Measurements from ENCODE around the gene GPR12.

The GPR12 gene

GRCh38 chr13:26716984-26717383 is 43.6 kb downstream of the GPR12 start:
- Histone ChIP-seq H3K4me2 (ENCODE audit: low read length) (no peak overlapping the region), H3K4ac (ENCODE audit: low read depth, low read length) (no peak overlapping the region), H3K9ac (ENCODE audit: low read length) (no peak overlapping the region), H2BK120ac (ENCODE audit: low read depth, low read length) (no peak overlapping the region), H3K27ac (ENCODE audit: low read depth, low read length) (no peak overlapping the region), H3K56ac (ENCODE audit: low read length) (no peak overlapping the region), H4K8ac (ENCODE audit: low read depth, low read length) (no peak overlapping the region), H2AK5ac (ENCODE audit: low read length) (no peak overlapping the region), H3K27me3 (ENCODE audit: insufficient read depth, low read length, poor library complexity) (no peaks in the 10 kb centered on the region), H3K4me3 (ENCODE audit: low read length) (no peak overlapping the region), H3K79me2 (ENCODE audit: control insufficient read depth, insufficient read depth, low read length) (no peaks in the 10 kb centered on the region), H3K36me3 (ENCODE audit: control insufficient read depth, insufficient read depth, low read length) (no peaks in the 10 kb centered on the region), H3K4me1 (ENCODE audit: control insufficient read depth, low read depth, low read length) (no peaks in the 10 kb centered on the region), H3K23ac (ENCODE audit: low read length) (no peak overlapping the region), H4K5ac (ENCODE audit: low read length) (no peak overlapping the region), H3K79me1 (ENCODE audit: low read length) (no peaks in the 10 kb centered on the region), H2BK15ac (replicated peaks; ENCODE audit: low read depth) (no peak overlapping the region), H3K18ac (ENCODE audit: low read length) (no peak overlapping the region), H2BK5ac (ENCODE audit: low read length) (no peak overlapping the region)
- DNase-seq, result no peak
- no CpG with 5 or more reads among the region's 3 CpGs for WGBS (ENCODE audit: extremely low coverage, insufficient coverage, low lambda C conversion rate)

GRCh38 chr13:26713341-26713740 is 47.2 kb downstream of the GPR12 start:
- no peak for DNase-seq
- H3K4me2 ChIP-seq (ENCODE audit: low read length), result no peak overlapping the region
- no peaks in the 10 kb centered on the region for H3K79me2 ChIP-seq (ENCODE audit: control insufficient read depth, insufficient read depth, low read length)
- no peak overlapping the region for H3K56ac ChIP-seq (ENCODE audit: low read length)
- WGBS (ENCODE audit: extremely low coverage, insufficient coverage, low lambda C conversion rate), result no CpG with 5 or more reads among the region's 1 CpG
- no peak overlapping the region for H2BK15ac ChIP-seq (replicated peaks; ENCODE audit: low read depth)
- H4K8ac ChIP-seq (ENCODE audit: low read depth, low read length), result no peak overlapping the region
- H3K4ac ChIP-seq (ENCODE audit: low read depth, low read length), result no peak overlapping the region
- no peak overlapping the region for H3K23ac ChIP-seq (ENCODE audit: low read length)
- H3K27ac ChIP-seq (ENCODE audit: low read depth, low read length), result no peak overlapping the region
- no peaks in the 10 kb centered on the region for H3K36me3 ChIP-seq (ENCODE audit: control insufficient read depth, insufficient read depth, low read length)
- H3K4me1 ChIP-seq (ENCODE audit: control insufficient read depth, low read depth, low read length), result no peaks in the 10 kb centered on the region
- H2BK5ac ChIP-seq (ENCODE audit: low read length), result no peak overlapping the region
- no peak overlapping the region for H2AK5ac ChIP-seq (ENCODE audit: low read length)
- H3K4me3 ChIP-seq (ENCODE audit: low read length), result no peak overlapping the region
- H4K5ac ChIP-seq (ENCODE audit: low read length), result no peak overlapping the region
- H3K18ac ChIP-seq (ENCODE audit: low read length), result no peak overlapping the region
- H3K27me3 ChIP-seq (ENCODE audit: insufficient read depth, low read length, poor library complexity), result no peaks in the 10 kb centered on the region
- no peak overlapping the region for H2BK120ac ChIP-seq (ENCODE audit: low read depth, low read length)
- H3K79me1 ChIP-seq (ENCODE audit: low read length), result no peaks in the 10 kb centered on the region
- no peak overlapping the region for H3K9ac ChIP-seq (ENCODE audit: low read length)

- Histone ChIP-seq H2BK15ac (replicated peaks; ENCODE audit: low read depth) (no peak overlapping the region), H3K79me1 (ENCODE audit: low read length) (no peaks in the 10 kb centered on the region), H3K36me3 (ENCODE audit: control insufficient read depth, insufficient read depth, low read length) (no peaks in the 10 kb centered on the region), H3K9ac (ENCODE audit: low read length) (no peak overlapping the region), H3K27me3 (ENCODE audit: insufficient read depth, low read length, poor library complexity) (no peaks in the 10 kb centered on the region), H2AK5ac (ENCODE audit: low read length) (no peak overlapping the region), H3K4me3 (ENCODE audit: low read length) (no peak overlapping the region), H3K23ac (ENCODE audit: low read length) (no peak overlapping the region), H2BK120ac (ENCODE audit: low read depth, low read length) (no peak overlapping the region), H3K4me2 (ENCODE audit: low read length) (no peak overlapping the region), H3K18ac (ENCODE audit: low read length) (no peak overlapping the region), H3K27ac (ENCODE audit: low read depth, low read length) (no peak overlapping the region), H4K8ac (ENCODE audit: low read depth, low read length) (no peak overlapping the region), H2BK5ac (ENCODE audit: low read length) (no peak overlapping the region), H4K5ac (ENCODE audit: low read length) (no peak overlapping the region), H3K79me2 (ENCODE audit: control insufficient read depth, insufficient read depth, low read length) (no peaks in the 10 kb centered on the region), H3K56ac (ENCODE audit: low read length) (no peak overlapping the region), H3K4me1 (ENCODE audit: control insufficient read depth, low read depth, low read length) (no peaks in the 10 kb centered on the region), H3K4ac (ENCODE audit: low read depth, low read length) (no peak overlapping the region)
- DNase-seq, result no peak
- WGBS (ENCODE audit: extremely low coverage, insufficient coverage, low lambda C conversion rate), result no CpG with 5 or more reads among the region's 4 CpGs
Measured at GRCh38 chr13:26711211-26711610, 49.4 kb downstream of the GPR12 start.

GRCh38 chr13:26710166-26710565 is 50.4 kb downstream of the GPR12 start:
- H3K4me1 ChIP-seq (ENCODE audit: control insufficient read depth, low read depth, low read length), result no peaks in the 10 kb centered on the region
- peak; percentile 24 for DNase-seq

GRCh38 chr13:26709461-26709860 is 51.1 kb downstream of the GPR12 start:
- no peak overlapping the region for H3K4me3 ChIP-seq (ENCODE audit: low read length)
- no peak overlapping the region for H2AK5ac ChIP-seq (ENCODE audit: low read length)
- no peak overlapping the region for H3K23ac ChIP-seq (ENCODE audit: low read length)
- no peak overlapping the region for H3K9ac ChIP-seq (ENCODE audit: low read length)
- H3K18ac ChIP-seq (ENCODE audit: low read length), result no peak overlapping the region
- no peaks in the 10 kb centered on the region for H3K4me1 ChIP-seq (ENCODE audit: control insufficient read depth, low read depth, low read length)
- H3K27me3 ChIP-seq (ENCODE audit: insufficient read depth, low read length, poor library complexity), result no peaks in the 10 kb centered on the region
- no peak overlapping the region for H3K4ac ChIP-seq (ENCODE audit: low read depth, low read length)
- H3K27ac ChIP-seq (ENCODE audit: low read depth, low read length), result no peak overlapping the region
- H2BK120ac ChIP-seq (ENCODE audit: low read depth, low read length), result no peak overlapping the region
- H3K79me1 ChIP-seq (ENCODE audit: low read length), result no peaks in the 10 kb centered on the region
- WGBS (ENCODE audit: extremely low coverage, insufficient coverage, low lambda C conversion rate), result no CpG with 5 or more reads among the region's 7 CpGs
- H3K36me3 ChIP-seq (ENCODE audit: control insufficient read depth, insufficient read depth, low read length), result no peaks in the 10 kb centered on the region
- H3K79me2 ChIP-seq (ENCODE audit: control insufficient read depth, insufficient read depth, low read length), result no peaks in the 10 kb centered on the region
- H3K56ac ChIP-seq (ENCODE audit: low read length), result no peak overlapping the region
- DNase-seq, result no peak
- H4K5ac ChIP-seq (ENCODE audit: low read length), result no peak overlapping the region
- H2BK5ac ChIP-seq (ENCODE audit: low read length), result no peak overlapping the region
- H4K8ac ChIP-seq (ENCODE audit: low read depth, low read length), result no peak overlapping the region
- no peak overlapping the region for H2BK15ac ChIP-seq (replicated peaks; ENCODE audit: low read depth)
- H3K4me2 ChIP-seq (ENCODE audit: low read length), result no peak overlapping the region

More at GRCh38 chr13:26710166-26710565, 50.4 kb downstream of the GPR12 start:
- Histone ChIP-seq H3K27ac (ENCODE audit: low read depth, low read length) (no peak overlapping the region), H3K9ac (ENCODE audit: low read length) (no peak overlapping the region), H2BK5ac (ENCODE audit: low read length) (no peak overlapping the region), H4K5ac (ENCODE audit: low read length) (no peak overlapping the region), H3K79me2 (ENCODE audit: control insufficient read depth, insufficient read depth, low read length) (no peaks in the 10 kb centered on the region), H3K79me1 (ENCODE audit: low read length) (no peaks in the 10 kb centered on the region), H2BK15ac (replicated peaks; ENCODE audit: low read depth) (no peak overlapping the region), H4K8ac (ENCODE audit: low read depth, low read length) (no peak overlapping the region), H3K4ac (ENCODE audit: low read depth, low read length) (no peak overlapping the region), H2BK120ac (ENCODE audit: low read depth, low read length) (no peak overlapping the region), H3K4me2 (ENCODE audit: low read length) (no peak overlapping the region), H2AK5ac (ENCODE audit: low read length) (no peak overlapping the region), H3K27me3 (ENCODE audit: insufficient read depth, low read length, poor library complexity) (no peaks in the 10 kb centered on the region), H3K56ac (ENCODE audit: low read length) (no peak overlapping the region), H3K18ac (ENCODE audit: low read length) (no peak overlapping the region), H3K23ac (ENCODE audit: low read length) (no peak overlapping the region), H3K4me3 (ENCODE audit: low read length) (no peak overlapping the region), H3K36me3 (ENCODE audit: control insufficient read depth, insufficient read depth, low read length) (no peaks in the 10 kb centered on the region)
- no CpG with 5 or more reads among the region's 13 CpGs for WGBS (ENCODE audit: extremely low coverage, insufficient coverage, low lambda C conversion rate)

- Histone ChIP-seq H3K4me2 (ENCODE audit: low read length) (no peak overlapping the region), H4K5ac (ENCODE audit: low read length) (no peak overlapping the region), H3K27me3 (ENCODE audit: insufficient read depth, low read length, poor library complexity) (no peaks in the 10 kb centered on the region), H3K79me1 (ENCODE audit: low read length) (no peaks in the 10 kb centered on the region), H3K9ac (ENCODE audit: low read length) (no peak overlapping the region), H4K8ac (ENCODE audit: low read depth, low read length) (no peak overlapping the region), H2BK120ac (ENCODE audit: low read depth, low read length) (no peak overlapping the region), H3K27ac (ENCODE audit: low read depth, low read length) (no peak overlapping the region), H3K4ac (ENCODE audit: low read depth, low read length) (no peak overlapping the region), H3K79me2 (ENCODE audit: control insufficient read depth, insufficient read depth, low read length) (no peaks in the 10 kb centered on the region), H2AK5ac (ENCODE audit: low read length) (no peak overlapping the region), H3K36me3 (ENCODE audit: control insufficient read depth, insufficient read depth, low read length) (no peaks in the 10 kb centered on the region), H3K18ac (ENCODE audit: low read length) (no peak overlapping the region), H3K4me1 (ENCODE audit: control insufficient read depth, low read depth, low read length) (no peaks in the 10 kb centered on the region), H3K23ac (ENCODE audit: low read length) (no peak overlapping the region), H2BK5ac (ENCODE audit: low read length) (no peak overlapping the region), H3K4me3 (ENCODE audit: low read length) (no peak overlapping the region), H3K56ac (ENCODE audit: low read length) (no peak overlapping the region), H2BK15ac (replicated peaks; ENCODE audit: low read depth) (no peak overlapping the region)
- no peak for DNase-seq
- no CpG with 5 or more reads among the region's 6 CpGs for WGBS (ENCODE audit: extremely low coverage, insufficient coverage, low lambda C conversion rate)
Measured at GRCh38 chr13:26708007-26708297, 52.6 kb downstream of the GPR12 start.

Measured in mesendoderm (in vitro differentiated cells).